Mucosa of descending colon (tissue), 3 donors: Measurements from ENCODE around the gene HOXD3. TPM values are rescaled to one million over a fixed set of nuclear protein-coding genes. Genes with fewer than 3 reads are reported as not detected.
A peak's percentile ranks its signal among the peaks of the same experiment; 100 is the strongest.

ENCODE experiments used
- ATAC-seq: fragments of 200-7000 bp; cut with Tn5 transposase; one replicate; pipeline ENCODE4 v1.9.1; 2020; ENCODE audit warnings: mild to moderate bottlenecking, moderate library complexity
- DNase-seq, 3 donors: peaks; one replicate each; pipeline ENCODE4 v3.0.0-alpha.2; 2020
- H3K36me3 ChIP-seq: fragments of 200-600 bp; one replicate; pipeline ENCODE4 v1.8.0; 2021; ENCODE audit warnings: low read depth, mild to moderate bottlenecking
- H3K4me1 ChIP-seq: fragments of 200-600 bp; one replicate; pipeline ENCODE4 v1.8.0; 2021; ENCODE audit warnings: low read depth, mild to moderate bottlenecking
- H3K4me3 ChIP-seq: fragments of 200-600 bp; one replicate; pipeline ENCODE4 v1.8.0; 2021; ENCODE audit warnings: mild to moderate bottlenecking
- H3K9me3 ChIP-seq: fragments of 200-600 bp; one replicate; pipeline ENCODE4 v1.8.0; 2021; ENCODE audit warnings: mild to moderate bottlenecking
- intact Hi-C, 2 donors: fragments of 100-400 bp; cut with DNase I in 1 of 2; cut with micrococcal nuclease in 1 of 2; formaldehyde crosslinking; loops; one replicate each; pipeline versions ENCODE4 v1.11.0 to v1.11.1; 2022; cut with DNase I, micrococcal nuclease
- total RNA-seq, 3 donors: library from RNA; stranded (reverse); fragmentation: NEBNext Ultra II Directional in 2 of 3; extraction: Animal tissue kit (Norgen Biotek cat#: 25700) in 2 of 3; gene quantifications; one replicate each; pipeline versions ENCODE4 v1.2.1 to v1.2.4, GENCODE V29; 2021 to 2023
- TF ChIP-seq, protein P1 (sequence below): fragments of 200-600 bp; IDR thresholded peaks from one replicate; pipeline ENCODE4 v1.8.0; 2022; ENCODE audit warnings: antibody characterized with exemption, mild to moderate bottlenecking
- donor health status: DM: no; HTN: no; CAD: no; lungs with moderate emphysema.
- donor health status: DM: no; HTN: no; CAD: no.
- donor health status: DM: no; HTN: yes; CAD: no.

The HOXD3 gene
- total RNA-seq, 3 donors from 2014 or later = 5.8 to 7.0 (median 6.0) TPM

GRCh38 chr2:176178038-176178756 is 21.1 kb downstream of the HOXD3 start:
- ATAC-seq (peak; percentile 76), DNase-seq (peak; percentile 60 to 83 (median 75))
- intact Hi-C loops = no loop called here
- peaks cover 19% of the 10 kb centered on the region for H3K4me1 ChIP-seq
- no peak overlapping the region for H3K4me3 ChIP-seq
- H3K9me3 ChIP-seq = no peaks in the 10 kb centered on the region
- TF ChIP-seq, protein P1, sequence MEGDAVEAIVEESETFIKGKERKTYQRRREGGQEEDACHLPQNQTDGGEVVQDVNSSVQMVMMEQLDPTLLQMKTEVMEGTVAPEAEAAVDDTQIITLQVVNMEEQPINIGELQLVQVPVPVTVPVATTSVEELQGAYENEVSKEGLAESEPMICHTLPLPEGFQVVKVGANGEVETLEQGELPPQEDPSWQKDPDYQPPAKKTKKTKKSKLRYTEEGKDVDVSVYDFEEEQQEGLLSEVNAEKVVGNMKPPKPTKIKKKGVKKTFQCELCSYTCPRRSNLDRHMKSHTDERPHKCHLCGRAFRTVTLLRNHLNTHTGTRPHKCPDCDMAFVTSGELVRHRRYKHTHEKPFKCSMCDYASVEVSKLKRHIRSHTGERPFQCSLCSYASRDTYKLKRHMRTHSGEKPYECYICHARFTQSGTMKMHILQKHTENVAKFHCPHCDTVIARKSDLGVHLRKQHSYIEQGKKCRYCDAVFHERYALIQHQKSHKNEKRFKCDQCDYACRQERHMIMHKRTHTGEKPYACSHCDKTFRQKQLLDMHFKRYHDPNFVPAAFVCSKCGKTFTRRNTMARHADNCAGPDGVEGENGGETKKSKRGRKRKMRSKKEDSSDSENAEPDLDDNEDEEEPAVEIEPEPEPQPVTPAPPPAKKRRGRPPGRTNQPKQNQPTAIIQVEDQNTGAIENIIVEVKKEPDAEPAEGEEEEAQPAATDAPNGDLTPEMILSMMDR = no peak
- H3K36me3 ChIP-seq = no peaks in the 10 kb centered on the region

DNA sequence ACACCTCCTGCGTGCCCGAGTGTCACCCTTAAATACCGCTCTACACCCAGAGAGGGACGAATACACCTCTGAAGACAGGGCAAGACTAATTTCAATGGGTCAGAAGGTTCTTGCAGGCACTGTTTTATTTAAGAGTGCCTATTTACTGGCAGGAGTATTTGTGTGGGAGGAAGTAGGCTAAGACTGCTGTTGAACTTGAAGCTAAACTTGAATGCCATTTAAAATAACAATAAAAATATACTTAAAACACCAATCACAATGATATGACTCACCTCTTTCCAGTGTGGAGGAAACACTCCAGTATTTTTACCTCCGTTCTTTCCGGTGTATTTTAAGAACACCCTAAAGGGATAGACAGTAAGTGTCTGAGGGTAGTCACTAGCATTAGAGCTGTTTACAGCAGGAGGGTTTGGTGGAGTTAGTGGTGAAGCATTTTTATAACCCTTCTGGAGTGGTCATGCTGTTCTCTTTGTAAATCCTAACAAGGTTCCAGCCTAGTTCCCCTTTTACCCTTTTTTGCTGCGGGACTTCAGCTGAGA is 21.7 kb downstream of the HOXD3 start:
- TF ChIP-seq, protein P1 = no peak
- H3K4me1 ChIP-seq = peaks cover 19% of the 10 kb centered on the region
- H3K9me3 ChIP-seq = no peaks in the 10 kb centered on the region
- no peak overlapping the region for H3K4me3 ChIP-seq
- ATAC-seq (peak; percentile 46), DNase-seq (no peak)
- no peaks in the 10 kb centered on the region for H3K36me3 ChIP-seq
- intact Hi-C loops = no loop called here

DNA sequence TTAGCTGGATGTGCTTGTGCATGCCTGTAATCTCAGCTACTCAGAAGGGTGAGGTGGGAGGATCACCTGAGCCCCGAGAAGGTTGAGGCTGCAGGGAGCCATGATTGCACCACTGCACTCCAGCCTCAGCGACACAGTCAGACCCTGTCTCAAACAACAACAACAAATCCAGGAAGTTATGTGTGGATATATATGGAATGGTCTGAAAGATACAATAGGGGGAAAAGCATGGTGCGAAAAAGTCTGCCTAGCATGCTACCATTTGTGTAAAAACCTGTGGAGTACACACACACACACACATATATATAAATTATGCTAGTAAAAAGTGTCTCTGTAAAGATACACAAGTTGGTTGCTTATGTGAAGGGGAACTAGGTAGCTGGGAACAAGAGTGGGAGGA is 24.4 kb downstream of the HOXD3 start:
- no peaks in the 10 kb centered on the region for H3K9me3 ChIP-seq
- H3K36me3 ChIP-seq = no peaks in the 10 kb centered on the region
- H3K4me3 ChIP-seq = no peak overlapping the region
- intact Hi-C loops = no loop called here
- DNase-seq (no peak), ATAC-seq (no peak)
- TF ChIP-seq, protein P1 = no peak
- H3K4me1 ChIP-seq = peaks cover 8% of the 10 kb centered on the region

- no peak overlapping the region for H3K4me3 ChIP-seq
- intact Hi-C loops = no loop called here
- H3K9me3 ChIP-seq = no peaks in the 10 kb centered on the region
- no peaks in the 10 kb centered on the region for H3K36me3 ChIP-seq
- DNase-seq (no peak), ATAC-seq (no peak)
- H3K4me1 ChIP-seq = peaks cover 11% of the 10 kb centered on the region
- TF ChIP-seq, protein P1 = no peak
Measured at GRCh38 chr2:176182671-176183070, 25.6 kb downstream of the HOXD3 start.

DNA sequence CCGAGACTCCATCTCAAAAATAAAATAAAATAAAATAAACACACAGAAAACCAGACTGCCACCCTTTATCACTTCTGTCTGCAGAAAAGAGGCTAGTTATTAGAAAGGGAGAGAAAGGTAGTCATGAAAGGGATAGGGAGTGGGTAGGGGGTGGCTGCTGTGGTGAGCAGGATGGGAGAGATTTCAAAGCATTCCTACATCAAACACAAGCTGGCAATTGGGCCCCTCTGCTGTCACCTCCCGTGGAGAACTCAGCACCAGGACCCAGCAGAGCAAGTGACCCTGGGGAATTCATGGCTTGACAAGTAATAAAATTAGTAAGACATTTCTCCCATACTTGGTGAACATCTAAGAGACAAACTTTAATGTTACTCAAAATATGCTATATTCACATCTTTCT is 27.6 kb downstream of the HOXD3 start:
- intact Hi-C loops = no loop called here
- ATAC-seq (no peak), DNase-seq (no peak)
- no peak overlapping the region for H3K4me3 ChIP-seq
- H3K36me3 ChIP-seq = no peaks in the 10 kb centered on the region
- H3K9me3 ChIP-seq = no peaks in the 10 kb centered on the region
- H3K4me1 ChIP-seq = peaks cover 11% of the 10 kb centered on the region
- TF ChIP-seq, protein P1 = no peak
